ENCODE data around the gene SYVN1. TPM values are rescaled to one million over a fixed set of nuclear protein-coding genes. Genes with fewer than 3 reads are reported as not detected.

Gene SYVN1
- total RNA-seq, 1 experiment from 2014 or later = 64.3 TPM

DNA sequence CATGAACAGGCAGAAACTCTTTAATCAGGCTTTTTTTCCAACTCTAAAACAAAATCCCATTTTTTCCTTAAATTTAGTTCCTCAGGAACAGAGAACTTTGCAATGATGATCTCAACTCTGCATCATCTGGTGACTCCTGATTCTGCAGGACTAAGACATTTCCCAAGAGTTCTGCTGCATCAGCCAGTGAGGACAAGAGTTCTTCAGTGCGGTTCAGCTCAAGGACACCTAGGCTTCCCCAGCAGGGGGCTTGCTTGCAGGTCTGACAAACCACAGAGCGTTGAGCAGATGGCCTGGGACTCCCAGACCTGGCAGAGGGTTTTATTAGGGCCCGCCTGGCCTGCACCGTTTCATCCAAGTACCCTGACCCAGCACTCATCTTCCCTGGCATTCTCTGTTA lies 56.9 kb downstream of the SYVN1 start:
- POLR2A ChIA-PET = no interaction called here
- CTCF ChIA-PET = interaction anchor here (0.6 kb wide), 1 partner anchor 239 kb away, joined by 3 read pairs; no protein-coding TSS in a partner anchor
- ATAC-seq = 0 out of 2 replicates have a peak, but pooled peaks have one; percentile 20

More for the DNA sequence above, 56.9 kb downstream of the SYVN1 start:
- Histone ChIP-seq H3K27me3 (ENCODE audit: control insufficient read depth, insufficient read depth, low read length) (no peaks in the 10 kb centered on the region), H3K9me3 (ENCODE audit: control insufficient read depth, insufficient read depth, low read depth, low read length) (no peaks in the 10 kb centered on the region), H3K27ac (ENCODE audit: low read length) (peak overlapping the region; percentile 41), H3K4me1 (ENCODE audit: control insufficient read depth, insufficient read depth, low read length) (peaks cover 20% of the 10 kb centered on the region), H3K36me3 (ENCODE audit: control insufficient read depth, insufficient read depth, low read length) (peaks cover 5% of the 10 kb centered on the region; the same call in 1 of the 2 replicates), H3K4me3 (ENCODE audit: low read depth in 2 of 2, low read length in 2 of 2) (no peak overlapping the region)
- in situ Hi-C loops (cut with HindIII; ENCODE audit: low pct_unique_long_range_greater_than_20kb, low sequenced_read_pairs) = no loop called here
- no peak for DNase-seq (ENCODE audit: low read depth, low spot score)
- intact Hi-C loops (cut with micrococcal nuclease; ENCODE audit: unreplicated experiment) = no loop called here
- BruUV-seq (replicated peaks) = no TSS peak
- TF ChIP-seq SIN3A (IDR thresholded peaks at IDR 0.05; ENCODE audit: borderline replicate concordance, insufficient read depth, low read depth, low read length) = no peak
- TF ChIP-seq, protein P1, sequence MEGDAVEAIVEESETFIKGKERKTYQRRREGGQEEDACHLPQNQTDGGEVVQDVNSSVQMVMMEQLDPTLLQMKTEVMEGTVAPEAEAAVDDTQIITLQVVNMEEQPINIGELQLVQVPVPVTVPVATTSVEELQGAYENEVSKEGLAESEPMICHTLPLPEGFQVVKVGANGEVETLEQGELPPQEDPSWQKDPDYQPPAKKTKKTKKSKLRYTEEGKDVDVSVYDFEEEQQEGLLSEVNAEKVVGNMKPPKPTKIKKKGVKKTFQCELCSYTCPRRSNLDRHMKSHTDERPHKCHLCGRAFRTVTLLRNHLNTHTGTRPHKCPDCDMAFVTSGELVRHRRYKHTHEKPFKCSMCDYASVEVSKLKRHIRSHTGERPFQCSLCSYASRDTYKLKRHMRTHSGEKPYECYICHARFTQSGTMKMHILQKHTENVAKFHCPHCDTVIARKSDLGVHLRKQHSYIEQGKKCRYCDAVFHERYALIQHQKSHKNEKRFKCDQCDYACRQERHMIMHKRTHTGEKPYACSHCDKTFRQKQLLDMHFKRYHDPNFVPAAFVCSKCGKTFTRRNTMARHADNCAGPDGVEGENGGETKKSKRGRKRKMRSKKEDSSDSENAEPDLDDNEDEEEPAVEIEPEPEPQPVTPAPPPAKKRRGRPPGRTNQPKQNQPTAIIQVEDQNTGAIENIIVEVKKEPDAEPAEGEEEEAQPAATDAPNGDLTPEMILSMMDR (IDR thresholded peaks at IDR 0.05) = no peak
- no peak for TF ChIP-seq TCF7L2 (IDR thresholded peaks at IDR 0.05; ENCODE audit: low read depth, low read length)
- no peak for TF ChIP-seq POLR2AphosphoS5 (IDR thresholded peaks at IDR 0.05; ENCODE audit: low read depth, low read length)
- no peak for TF ChIP-seq REST (IDR thresholded peaks at IDR 0.05; ENCODE audit: insufficient read depth in 1 of 2, low read depth in 2 of 2, low read length in 1 of 2)

Small RNA genes within 50 kb of the gene (microRNA-seq; reads per million reads assigned to microRNA genes)
- 1.9 reads per million for gene MIR6751 (ENCODE audit: unreplicated experiment)

Other genes starting within 250 kb of the SYVN1 start
- 28.8 TPM for gene ATG2A, start 217.3 kb downstream of the SYVN1 start, total RNA-seq (2021; ENCODE audit: unreplicated experiment)
- 14.0 TPM for gene PPP2R5B, start 209.8 kb downstream of the SYVN1 start, total RNA-seq (2021; ENCODE audit: unreplicated experiment)
- not detected for gene GPHA2, start 198.6 kb downstream of the SYVN1 start, total RNA-seq (2021; ENCODE audit: unreplicated experiment)
- gene MAJIN, start 162.4 kb downstream of the SYVN1 start, total RNA-seq (2021; ENCODE audit: unreplicated experiment) = not detected
- gene BATF2, start 137.5 kb downstream of the SYVN1 start, total RNA-seq (2021; ENCODE audit: unreplicated experiment) = 1.6 TPM
- 177 TPM for gene ARL2, start 120.4 kb downstream of the SYVN1 start, total RNA-seq (2021; ENCODE audit: unreplicated experiment)
- gene SNX15, start 107.1 kb downstream of the SYVN1 start, total RNA-seq (2021; ENCODE audit: unreplicated experiment) = 51.5 TPM
- gene SAC3D1, start 93.3 kb downstream of the SYVN1 start, total RNA-seq (2021; ENCODE audit: unreplicated experiment) = 55.6 TPM
- gene NAALADL1, start 76.0 kb downstream of the SYVN1 start, total RNA-seq (2021; ENCODE audit: unreplicated experiment) = 0.23 TPM
- gene CDCA5, start 50.5 kb downstream of the SYVN1 start, total RNA-seq (2021; ENCODE audit: unreplicated experiment) = 92.9 TPM
- gene ZFPL1, start 50.3 kb downstream of the SYVN1 start, total RNA-seq (2021; ENCODE audit: unreplicated experiment) = 68.4 TPM
- gene VPS51, start 38.3 kb downstream of the SYVN1 start, total RNA-seq (2021; ENCODE audit: unreplicated experiment) = 101 TPM
- gene TM7SF2, start 22.6 kb downstream of the SYVN1 start, total RNA-seq (2021; ENCODE audit: unreplicated experiment) = 85.4 TPM
- gene ZNHIT2, start 16.8 kb downstream of the SYVN1 start, total RNA-seq (2021; ENCODE audit: unreplicated experiment) = 27.1 TPM
- gene FAU, start 12.4 kb downstream of the SYVN1 start, total RNA-seq (2021; ENCODE audit: unreplicated experiment) = 1,001 TPM
- 111 TPM for gene MRPL49, start 12.2 kb downstream of the SYVN1 start, total RNA-seq (2021; ENCODE audit: unreplicated experiment)
- not detected for gene SPDYC, start 35.7 kb upstream of the SYVN1 start, total RNA-seq (2021; ENCODE audit: unreplicated experiment)
- 256 TPM for gene CAPN1, start 47.4 kb upstream of the SYVN1 start, total RNA-seq (2021; ENCODE audit: unreplicated experiment)
- gene POLA2, start 127.4 kb upstream of the SYVN1 start, total RNA-seq (2021; ENCODE audit: unreplicated experiment) = 39.0 TPM
- 8.1 TPM for gene CDC42EP2, start 180.3 kb upstream of the SYVN1 start, total RNA-seq (2021; ENCODE audit: unreplicated experiment)
- gene DPF2, start 199.3 kb upstream of the SYVN1 start, total RNA-seq (2021; ENCODE audit: unreplicated experiment) = 97.0 TPM
- 2.4 TPM for gene TIGD3, start 220.2 kb upstream of the SYVN1 start, total RNA-seq (2021; ENCODE audit: unreplicated experiment)
- 9.8 TPM for gene SLC25A45, start 248.1 kb upstream of the SYVN1 start, total RNA-seq (2021; ENCODE audit: unreplicated experiment)